Activated gamma-delta T cell (primary cell): Measurements from ENCODE around the gene WBP1L.

ENCODE experiments used
- DNase-seq: peaks from one replicate; lab custom pipeline; 2025; lab: John Stamatoyannopoulos, UW

WBP1L gene

GRCh38 chr10:102779680-102780526 is 36.2 kb downstream of the WBP1L start:
- no peak for DNase-seq

- DNase-seq: no peak
Observed at GRCh38 chr10:102780527-102780808, 36.7 kb downstream of the WBP1L start.

GRCh38 chr10:102781090-102781920 is 37.6 kb downstream of the WBP1L start:
- no peak for DNase-seq

- DNase-seq: no peak
Observed at GRCh38 chr10:102781921-102782557, 38.3 kb downstream of the WBP1L start.

GRCh38 chr10:102782673-102783551 is 39.2 kb downstream of the WBP1L start:
- DNase-seq: no peak

- no peak for DNase-seq
Observed at GRCh38 chr10:102783568-102783967, 39.8 kb downstream of the WBP1L start.

- DNase-seq: no peak
Observed at GRCh38 chr10:102785818-102786217, 42.1 kb downstream of the WBP1L start.

GRCh38 chr10:102791754-102792395 is 48.1 kb downstream of the WBP1L start:
- no peak for DNase-seq

GRCh38 chr10:102795453-102796406 is 52.0 kb downstream of the WBP1L start:
- DNase-seq: no peak

- DNase-seq: no peak
Observed at GRCh38 chr10:102796407-102797176, 52.8 kb downstream of the WBP1L start.

- no peak for DNase-seq
Observed at GRCh38 chr10:102799691-102800471, 56.1 kb downstream of the WBP1L start.

GRCh38 chr10:102800611-102801335 is 57.0 kb downstream of the WBP1L start:
- DNase-seq: no peak

GRCh38 chr10:102801496-102801895 is 57.7 kb downstream of the WBP1L start:
- no peak for DNase-seq

GRCh38 chr10:102801978-102802377 is 58.2 kb downstream of the WBP1L start:
- no peak for DNase-seq

GRCh38 chr10:102802920-102803534 is 59.3 kb downstream of the WBP1L start:
- no peak for DNase-seq

- DNase-seq: no peak
Observed at GRCh38 chr10:102804382-102805055, 60.8 kb downstream of the WBP1L start.

GRCh38 chr10:102808380-102808779 is 64.6 kb downstream of the WBP1L start:
- no peak for DNase-seq
